Right renal pelvis (tissue), 4 donors: Measurements from ENCODE around the gene TUBB2B. TPM values are rescaled to one million over a fixed set of nuclear protein-coding genes. Genes with fewer than 3 reads are reported as not detected.
"Not testable (repeated sequence)": the region's sequence is repeated elsewhere in the genome, so short reads cannot be mapped to it uniquely, and the experiment has no call there.

Experiments used
- DNase-seq, 4 donors: peaks; one replicate each; pipeline ENCODE4 v3.0.0-alpha.2; 2013; ENCODE audit warnings: low read depth in 4 of 4, low spot score in 3 of 4, missing footprints in 1 of 4
- polyA plus RNA-seq, 4 donors: library from polyadenylated mRNA; unstranded; fragments of 120-200 nt; gene quantifications; one replicate each; pipeline ENCODE4 v1.2.1, GENCODE V29; 2013; ENCODE audit not compliant: insufficient read length in 4 of 4

TUBB2B gene
- polyA plus RNA-seq, 4 donors, result 102 to 141 (median 121) TPM

GRCh38 chr6:3258720-3259490, 31.5 kb upstream of the TUBB2B start, which contains the start of gene PSMG4:
TSS of gene PSMG4 (plus strand) at chr6:3258947. CDS start at chr6:3259023, 76 bp downstream.
- DNase-seq, result peak; percentile 79 to 85 (median 81)

DNA sequence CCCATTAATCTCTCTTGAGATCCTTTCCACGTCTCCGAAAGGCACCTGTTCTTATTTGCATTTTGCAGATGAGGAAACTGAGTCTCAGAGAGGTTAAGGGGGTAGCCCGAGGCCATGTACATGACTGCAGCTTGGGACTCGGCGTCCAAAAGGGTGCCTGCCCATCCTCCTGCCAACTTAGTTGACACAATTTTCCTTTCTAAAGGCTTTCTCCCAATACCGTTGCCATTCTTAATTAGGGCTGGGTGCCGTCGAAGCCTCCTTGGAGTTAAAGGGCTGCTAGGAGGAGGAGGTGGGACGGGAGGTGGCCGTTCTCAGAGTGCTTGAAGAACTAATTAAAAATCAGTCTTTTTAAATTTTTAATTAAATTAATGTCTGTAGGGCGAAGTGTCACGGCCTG, 30.7 kb upstream of the TUBB2B start:
- DNase-seq, result no peak

DNA sequence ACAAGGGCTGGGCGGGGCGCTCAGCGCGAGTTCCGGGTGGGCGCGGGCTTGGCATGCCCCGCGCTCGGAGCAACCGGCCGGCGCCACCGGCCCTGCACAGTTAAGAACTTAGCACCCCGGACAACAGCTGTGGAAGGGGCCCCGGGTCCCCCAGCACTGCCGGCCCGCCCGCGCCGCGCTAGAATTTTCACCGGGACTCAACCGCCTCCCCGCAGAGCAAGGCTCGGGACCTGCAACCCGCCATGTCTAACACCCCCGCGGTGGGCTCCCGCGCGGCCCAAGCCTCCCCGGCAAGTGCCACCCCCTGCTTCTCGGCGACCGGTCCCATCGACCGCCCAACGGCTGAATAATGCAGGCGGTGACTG, 26.1 kb upstream of the TUBB2B start:
- DNase-seq, result no peak

- no peak for DNase-seq
These were observed 25.6 kb upstream of the TUBB2B start for GRCh38 chr6:3252861-3253596.

DNA sequence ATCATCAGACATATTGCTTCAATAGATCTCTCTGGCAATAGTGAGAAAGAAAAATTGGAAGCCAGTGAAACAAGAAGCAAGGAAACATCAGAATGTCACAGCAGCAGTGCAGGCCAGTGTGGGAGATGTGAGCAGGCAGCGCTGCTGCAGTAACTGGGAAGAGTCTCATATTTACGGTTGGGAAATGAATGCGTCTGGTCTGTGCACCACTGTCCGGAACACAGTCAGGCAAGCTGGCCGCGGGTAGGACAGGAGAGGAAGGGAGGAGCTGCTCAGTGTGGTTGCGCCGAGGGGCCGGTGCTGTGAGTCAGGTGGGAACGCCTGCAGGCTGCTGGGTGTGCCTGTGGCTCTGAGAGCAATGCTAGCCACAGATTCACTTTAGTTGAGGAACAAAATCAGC, 24.9 kb upstream of the TUBB2B start:
- DNase-seq, result no peak

DNA sequence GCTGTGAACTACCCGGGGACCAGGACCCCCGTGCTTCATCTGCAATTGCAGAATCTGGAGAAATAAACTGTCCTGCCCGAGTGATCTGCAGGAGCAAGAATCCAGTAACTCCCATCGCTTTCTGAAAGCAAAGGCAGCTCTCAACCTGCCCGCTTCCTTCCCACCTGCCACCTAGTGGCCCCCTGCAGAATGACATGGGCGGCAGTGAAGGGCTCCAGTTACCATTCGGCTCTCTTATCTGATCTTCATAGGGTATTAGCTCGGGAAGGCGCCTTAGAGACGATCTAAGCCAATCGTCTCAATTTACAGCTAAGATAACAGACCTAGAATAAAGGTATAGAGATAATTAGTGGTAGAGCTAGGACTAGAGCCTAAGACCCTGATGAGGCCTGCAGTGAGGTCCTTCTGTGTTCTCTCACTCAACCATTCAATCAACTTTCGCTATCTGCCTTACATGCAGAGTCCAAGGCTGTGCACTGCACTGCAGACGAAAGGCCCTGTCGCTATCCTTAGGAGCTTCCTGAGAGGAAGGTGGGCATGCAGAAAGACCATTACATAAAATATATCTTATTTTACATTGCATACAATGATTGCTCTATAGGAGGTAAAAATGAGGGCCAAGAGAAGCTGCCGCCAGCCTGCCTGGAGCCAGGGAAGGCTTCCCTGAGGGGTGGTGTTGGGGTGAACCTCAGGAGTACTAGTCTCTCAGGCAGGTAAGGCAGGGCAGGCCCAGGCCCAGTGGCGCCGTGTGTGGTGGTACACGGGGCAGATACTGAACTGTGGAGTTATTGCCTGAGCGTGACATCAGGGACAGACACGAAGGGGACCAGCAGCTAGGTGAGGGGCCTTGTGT, 24.2 kb upstream of the TUBB2B start:
- peak in 1 of 4 donors; percentile 79 for DNase-seq

DNA sequence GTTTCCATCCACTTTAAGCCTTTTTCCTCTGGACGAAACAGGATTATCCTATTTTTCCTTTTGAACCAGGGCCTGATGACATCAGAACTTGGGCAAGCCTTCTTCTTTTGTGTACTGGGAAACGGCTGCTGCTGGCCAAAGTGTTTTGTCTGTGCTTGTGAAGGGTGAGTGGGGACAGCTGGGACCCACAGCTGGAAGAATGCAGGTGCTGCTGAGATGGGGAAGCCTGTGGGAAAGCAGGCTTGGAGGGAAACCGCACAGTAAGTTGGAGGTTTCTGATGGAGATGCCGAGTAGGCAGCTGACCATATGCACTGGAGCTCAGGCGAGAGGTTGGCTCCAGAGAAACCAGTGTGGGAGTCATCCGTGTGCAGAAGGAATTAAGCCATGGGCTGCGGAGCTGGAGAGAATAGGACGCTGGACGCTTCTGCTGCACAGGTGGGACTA, 22.8 kb upstream of the TUBB2B start:
- DNase-seq, result no peak

DNA sequence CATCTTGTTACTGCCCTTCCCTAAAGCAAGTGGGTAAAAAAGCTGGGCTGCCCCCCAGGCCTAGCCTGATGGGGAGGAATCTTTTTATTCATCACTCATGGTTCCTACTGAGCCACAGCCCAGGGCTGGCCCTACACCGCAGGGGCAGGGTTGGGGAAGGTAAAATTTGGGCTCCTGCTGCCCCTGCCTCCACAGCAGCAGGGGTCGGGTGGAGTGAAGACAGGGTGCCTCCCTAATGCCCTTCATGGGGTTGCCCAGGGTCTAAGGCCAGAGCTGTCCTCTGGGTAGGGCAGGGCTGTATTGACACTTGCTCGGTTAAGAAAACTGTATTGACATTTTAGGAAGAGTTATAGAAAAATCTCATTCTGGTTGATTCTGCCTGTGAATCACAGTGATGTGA, 22.4 kb upstream of the TUBB2B start:
- DNase-seq, result no peak

DNA sequence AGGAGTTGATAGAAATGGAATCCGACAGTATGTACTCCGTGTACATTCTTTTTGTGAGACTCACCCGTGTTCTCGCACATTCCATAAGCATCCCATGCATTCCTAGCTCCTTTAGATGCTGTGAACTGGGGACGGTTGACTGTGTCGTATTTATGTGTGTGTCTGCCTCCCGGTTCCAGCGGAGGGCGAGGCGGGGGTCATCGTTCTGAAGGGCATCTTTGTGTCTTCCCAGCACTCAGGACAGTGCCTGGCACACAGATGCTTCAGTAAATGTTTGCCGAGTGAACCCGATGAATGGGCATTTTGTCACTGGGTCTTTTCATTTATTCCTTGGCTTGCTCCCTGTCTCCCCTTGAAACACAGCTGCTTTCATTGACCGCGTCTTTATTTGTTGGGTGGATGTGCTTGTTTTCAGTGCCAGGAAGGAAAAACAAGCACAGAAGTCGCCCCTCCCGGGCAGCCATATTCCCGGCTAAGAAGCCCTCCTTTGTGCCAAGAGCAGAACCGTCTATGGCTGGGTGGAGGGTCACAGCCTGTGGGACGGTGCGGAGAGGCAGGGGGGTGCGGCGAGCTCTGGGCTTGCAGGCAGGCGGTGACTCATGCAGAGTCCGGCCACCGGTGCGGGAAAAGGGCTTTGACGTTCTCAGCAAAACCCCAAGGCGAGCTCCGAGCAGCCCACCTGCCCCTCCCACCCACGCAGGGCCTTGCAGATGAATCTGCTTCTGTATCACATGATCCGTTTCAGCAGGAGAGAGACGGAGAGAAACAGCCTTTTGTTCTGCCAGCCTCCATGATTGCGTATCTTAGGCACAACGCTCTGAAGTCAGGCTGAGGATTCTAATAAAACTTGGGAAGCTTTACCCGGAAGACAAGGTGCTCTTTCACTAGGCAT, 20.0 kb upstream of the TUBB2B start:
- peak in 1 of 4 donors; percentile 37 for DNase-seq

DNA sequence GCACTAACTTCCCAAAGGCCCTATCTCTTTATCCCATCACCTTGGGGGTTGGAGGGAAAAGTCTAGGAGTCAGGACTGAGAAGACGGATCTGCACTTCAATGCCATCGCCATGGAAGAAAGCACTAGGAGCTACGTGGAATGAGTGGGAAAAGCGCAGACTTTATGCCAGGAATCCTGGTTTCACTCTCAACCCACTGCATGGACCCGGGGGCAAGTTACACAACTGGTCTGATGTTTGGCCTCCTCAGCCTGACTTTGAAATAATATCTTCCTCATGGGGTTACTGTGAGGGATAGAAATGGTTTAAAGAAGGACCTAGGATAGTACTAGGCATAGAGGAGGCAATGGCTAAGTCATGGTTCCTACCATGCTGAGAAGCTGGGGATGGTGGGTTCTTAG, 17.8 kb upstream of the TUBB2B start:
- no peak for DNase-seq

DNA sequence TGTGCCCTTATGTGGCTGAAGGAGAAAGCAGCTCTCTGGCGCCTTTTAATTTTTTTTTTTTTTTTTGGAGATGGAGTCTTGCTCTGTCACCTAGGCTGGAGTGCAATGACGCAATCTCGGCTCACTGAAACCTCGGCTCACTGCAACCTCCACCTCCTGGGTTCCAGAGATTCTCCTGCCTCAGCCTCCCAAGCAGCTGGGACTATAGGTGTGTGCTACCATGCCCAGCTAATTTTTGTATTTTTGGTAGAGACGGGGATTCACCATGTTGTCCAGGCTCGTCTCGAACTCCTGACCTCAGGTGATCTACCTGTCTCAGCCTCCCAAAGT, 17.3 kb upstream of the TUBB2B start:
- not testable (repeated sequence) for DNase-seq

- DNase-seq, result no peak
These were observed 16.8 kb upstream of the TUBB2B start for GRCh38 chr6:3244003-3244831.

DNA sequence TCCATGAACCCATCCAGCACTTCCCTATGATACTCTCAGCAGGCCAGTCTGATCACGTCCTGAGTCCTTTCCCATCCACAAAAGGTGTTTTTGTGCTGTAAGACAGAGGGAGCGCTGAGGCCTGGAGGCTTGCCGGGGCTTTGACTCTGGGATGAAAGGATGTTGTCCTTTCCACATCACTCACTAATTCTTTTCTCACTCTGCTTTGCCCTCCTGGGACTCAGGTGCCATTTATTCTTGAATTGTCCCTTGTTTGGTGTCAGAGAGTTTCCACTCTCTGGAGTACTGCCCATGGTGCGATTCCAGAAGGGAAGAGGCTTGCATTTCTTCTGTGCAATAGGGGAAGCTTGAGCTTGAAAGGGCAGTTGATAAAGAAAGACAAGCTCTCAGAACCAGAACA, 15.3 kb upstream of the TUBB2B start:
- DNase-seq, result no peak

- DNase-seq, result not testable (repeated sequence)
These were observed 14.3 kb upstream of the TUBB2B start for GRCh38 chr6:3241745-3242144.

DNA sequence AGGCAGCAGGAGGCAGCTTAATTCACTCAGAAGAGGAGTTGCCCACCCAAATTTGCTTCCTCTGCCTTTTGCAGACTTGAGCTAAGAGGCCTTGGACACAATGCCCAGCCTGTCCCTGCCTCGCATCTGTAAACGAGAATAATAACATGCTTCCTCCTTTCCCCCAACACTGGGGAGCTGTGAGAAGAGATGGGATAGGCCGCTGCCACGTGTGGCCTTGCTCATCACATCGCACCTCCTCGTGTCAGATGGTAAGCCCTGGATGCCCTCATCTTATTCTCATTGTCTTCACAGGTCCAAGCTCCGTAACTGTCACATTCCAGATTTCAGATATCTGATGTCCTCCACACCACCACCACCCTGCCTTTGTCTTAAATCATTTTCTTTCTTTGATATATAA, 13.1 kb upstream of the TUBB2B start:
- no peak for DNase-seq

- DNase-seq, result no peak
These were observed 11.8 kb upstream of the TUBB2B start for GRCh38 chr6:3239110-3239830.

DNA sequence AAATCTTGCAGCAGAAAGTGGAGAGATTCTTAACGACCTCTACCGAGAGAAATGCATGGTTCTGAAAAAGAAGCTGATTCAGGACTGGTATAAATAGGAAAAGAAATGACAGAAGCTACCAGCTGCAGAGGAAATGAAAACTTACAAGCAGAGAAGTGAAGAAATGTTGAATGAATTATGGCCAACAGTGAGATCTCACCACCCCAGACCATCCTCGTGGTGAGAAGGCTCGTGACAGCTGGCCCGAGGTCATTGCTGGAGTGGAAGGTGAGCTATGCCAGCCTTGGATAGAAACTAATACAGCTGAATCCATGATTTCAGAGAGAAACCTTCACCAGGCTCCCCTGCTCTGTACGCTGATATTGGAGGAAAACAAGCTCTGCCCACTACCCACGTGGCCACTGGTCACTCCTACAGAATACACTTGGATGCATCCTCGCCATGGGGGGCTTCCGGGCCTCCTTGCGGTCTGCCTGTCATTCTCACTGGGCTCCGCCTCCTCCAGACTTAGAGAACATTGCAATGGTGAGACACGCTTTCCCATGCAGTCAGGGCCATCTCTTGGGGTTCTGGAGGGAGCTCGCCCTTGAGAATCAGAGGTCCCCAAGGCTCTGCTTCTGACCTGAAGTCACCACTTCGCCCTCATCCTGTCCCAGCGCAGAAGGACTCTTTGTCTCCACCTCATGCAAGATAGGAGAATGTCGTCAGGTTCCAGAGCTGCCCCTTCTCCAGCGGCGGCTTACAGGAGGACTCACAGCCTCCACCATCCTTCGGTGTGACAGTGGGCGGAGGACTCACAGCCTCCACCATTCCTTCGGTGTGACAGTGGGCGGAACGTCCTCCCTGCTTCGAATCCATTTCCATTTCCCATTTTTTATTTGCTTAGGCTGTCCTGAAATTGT, 10.6 kb upstream of the TUBB2B start:
- DNase-seq, result no peak

- no peak for DNase-seq
These were observed 8.6 kb upstream of the TUBB2B start for GRCh38 chr6:3236005-3236404.
